HT1080 (cell line): ENCODE measurements around the gene CDCA4. TPM values are rescaled to one million over a fixed set of nuclear protein-coding genes. Genes with fewer than 3 reads are reported as not detected.
A peak's percentile ranks its signal among the peaks of the same experiment; 100 is the strongest.

Experiments used
- DNase-seq: peaks from one replicate; pipeline ENCODE4 v3.0.0-alpha.2; 2015; ENCODE audit warnings: low read depth
- total RNA-seq: library from RNA; depleted of rRNA; stranded (reverse); fragments of >200 nt; shearing (Covaris generic); gene quantifications from 2 replicates; pipeline ENCODE4 v1.2.3, GENCODE V29; 2014

CDCA4 gene
- total RNA-seq, 1 experiment from 2014 or later: 87.9 TPM

GRCh38 chr14:104977008-104977680 is 43.7 kb downstream of the CDCA4 start:
- no peak for DNase-seq

GRCh38 chr14:104976198-104977007 is 44.5 kb downstream of the CDCA4 start:
- peak; percentile 85 for DNase-seq

- no peak for DNase-seq
Measured at GRCh38 chr14:104975481-104976197, 45.2 kb downstream of the CDCA4 start.

GRCh38 chr14:104974665-104975390 is 46.1 kb downstream of the CDCA4 start:
- DNase-seq: no peak

- no peak for DNase-seq
Measured at GRCh38 chr14:104974146-104974541, 46.7 kb downstream of the CDCA4 start.

GRCh38 chr14:104973385-104974145 is 47.3 kb downstream of the CDCA4 start:
- DNase-seq: peak; percentile 100

- DNase-seq: no peak
Measured at GRCh38 chr14:104973135-104973384, 47.8 kb downstream of the CDCA4 start.

GRCh38 chr14:104972301-104973134 is 48.4 kb downstream of the CDCA4 start:
- DNase-seq: peak; percentile 92

- DNase-seq: no peak
Measured at GRCh38 chr14:104971447-104972240, 49.2 kb downstream of the CDCA4 start.

GRCh38 chr14:104970231-104971068 is 50.4 kb downstream of the CDCA4 start:
- DNase-seq: peak; percentile 98

GRCh38 chr14:104969741-104970230 is 51.1 kb downstream of the CDCA4 start:
- no peak for DNase-seq

GRCh38 chr14:104968541-104969401 is 52.1 kb downstream of the CDCA4 start:
- DNase-seq: no peak

GRCh38 chr14:104968153-104968527 is 52.7 kb downstream of the CDCA4 start:
- DNase-seq: peak; percentile 27

GRCh38 chr14:104967386-104968152 is 53.3 kb downstream of the CDCA4 start:
- DNase-seq: no peak

- no peak for DNase-seq
Measured at GRCh38 chr14:104966981-104967385, 53.9 kb downstream of the CDCA4 start.

- DNase-seq: no peak
Measured at GRCh38 chr14:104966261-104966865, 54.5 kb downstream of the CDCA4 start.
